Stimulated activated CD8-positive, alpha-beta memory T cell treated with anti-CD3 and anti-CD28 coated beads, Interleukin-12 subunit alpha, Interleukin-12 subunit beta, amount 100 ng/mL, for 24 hours (primary cell): ENCODE data around the gene DVL1.
A peak's percentile ranks its signal among the peaks of the same experiment; 100 is the strongest.

Experiments used
- DNase-seq: peaks from one replicate; pipeline ENCODE4 v3.0.0-alpha.2; 2020; ENCODE audit errors: extremely low read depth

Gene DVL1

DNA sequence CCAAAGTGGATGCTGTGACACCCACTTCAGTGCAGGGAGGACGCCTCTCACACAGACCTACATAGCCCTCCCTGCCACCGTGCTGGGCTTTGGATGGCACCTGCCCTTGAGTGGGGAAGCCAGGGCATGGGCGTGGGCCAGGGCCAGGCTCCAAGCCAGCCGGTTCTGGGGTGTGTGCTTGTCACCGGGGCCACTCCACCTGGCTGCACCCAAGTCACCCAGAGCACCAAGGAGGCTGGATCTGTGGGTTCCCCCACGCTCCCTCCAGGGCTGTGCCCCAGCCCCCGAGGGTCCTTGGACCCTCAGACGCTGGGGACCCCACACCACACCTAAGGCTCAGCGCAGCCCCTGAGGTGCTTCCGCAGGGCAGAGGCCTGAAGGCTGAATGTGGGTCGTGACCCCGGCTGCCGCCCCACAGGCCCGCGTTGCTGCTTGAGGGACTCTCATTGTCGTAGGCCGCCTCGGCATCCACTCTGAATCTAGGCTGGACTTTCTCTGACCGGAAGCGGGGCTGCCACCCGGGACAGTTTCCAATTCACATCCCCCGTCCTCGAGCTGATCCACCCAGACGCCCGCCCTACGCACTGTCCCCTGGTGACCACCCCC is 7.7 kb upstream of the DVL1 start:
- no peak for DNase-seq

DNA sequence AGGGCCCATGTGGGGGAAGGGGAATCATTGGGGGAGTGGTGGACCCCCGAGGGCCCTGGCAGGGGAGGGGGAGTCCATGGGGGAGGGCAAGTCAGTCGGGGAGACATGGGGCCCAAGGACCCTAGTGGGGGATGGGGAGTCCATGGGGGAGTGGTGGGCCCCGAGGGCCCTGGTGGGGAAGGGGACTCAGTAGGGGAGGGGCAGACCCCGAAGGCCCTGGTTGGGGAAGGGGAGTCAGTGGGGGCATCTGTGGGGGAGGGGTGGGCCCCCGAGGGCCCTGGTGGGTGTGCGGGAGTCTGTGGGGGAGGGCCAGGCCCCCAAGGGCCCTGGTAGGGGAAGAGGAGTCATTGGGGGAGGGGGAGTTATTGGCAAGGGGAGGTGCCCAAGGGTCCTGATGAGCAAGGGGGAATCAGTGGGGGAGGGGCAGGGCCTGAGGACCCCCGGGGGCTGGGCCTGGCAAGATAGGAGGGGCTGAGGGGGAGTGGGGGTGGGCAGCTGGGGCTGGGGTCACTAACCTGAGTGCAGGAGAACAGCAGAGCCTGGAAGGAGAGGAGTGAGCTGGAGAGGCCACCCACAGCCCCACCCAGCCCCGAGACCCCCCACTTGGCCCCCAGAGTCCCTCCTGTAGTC is 7.1 kb upstream of the DVL1 start:
- no peak for DNase-seq

DNA sequence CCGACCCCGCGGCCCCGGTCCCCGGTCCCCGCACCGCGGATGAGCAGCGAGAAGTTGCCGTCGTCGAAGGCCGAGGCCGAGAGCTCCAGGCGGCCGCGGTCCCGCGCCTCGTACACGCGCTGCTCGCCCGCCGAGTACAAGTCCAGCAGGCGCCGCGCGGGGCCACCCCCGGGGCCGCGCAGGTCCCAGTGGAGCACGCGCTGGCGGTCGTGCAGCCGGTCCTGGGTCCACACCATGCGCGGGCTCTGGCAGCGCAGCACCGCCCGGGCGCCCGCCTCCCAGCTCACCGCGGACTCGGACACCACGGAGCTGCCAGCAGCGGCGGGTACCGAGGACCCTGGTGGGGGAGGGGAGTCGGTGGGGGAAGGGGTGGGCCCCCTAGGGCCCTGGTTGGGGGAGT is 6.2 kb upstream of the DVL1 start:
- DNase-seq, result no peak

- DNase-seq, result no peak
These were observed 5.3 kb upstream of the DVL1 start for GRCh38 chr1:1354271-1355247.

DNA sequence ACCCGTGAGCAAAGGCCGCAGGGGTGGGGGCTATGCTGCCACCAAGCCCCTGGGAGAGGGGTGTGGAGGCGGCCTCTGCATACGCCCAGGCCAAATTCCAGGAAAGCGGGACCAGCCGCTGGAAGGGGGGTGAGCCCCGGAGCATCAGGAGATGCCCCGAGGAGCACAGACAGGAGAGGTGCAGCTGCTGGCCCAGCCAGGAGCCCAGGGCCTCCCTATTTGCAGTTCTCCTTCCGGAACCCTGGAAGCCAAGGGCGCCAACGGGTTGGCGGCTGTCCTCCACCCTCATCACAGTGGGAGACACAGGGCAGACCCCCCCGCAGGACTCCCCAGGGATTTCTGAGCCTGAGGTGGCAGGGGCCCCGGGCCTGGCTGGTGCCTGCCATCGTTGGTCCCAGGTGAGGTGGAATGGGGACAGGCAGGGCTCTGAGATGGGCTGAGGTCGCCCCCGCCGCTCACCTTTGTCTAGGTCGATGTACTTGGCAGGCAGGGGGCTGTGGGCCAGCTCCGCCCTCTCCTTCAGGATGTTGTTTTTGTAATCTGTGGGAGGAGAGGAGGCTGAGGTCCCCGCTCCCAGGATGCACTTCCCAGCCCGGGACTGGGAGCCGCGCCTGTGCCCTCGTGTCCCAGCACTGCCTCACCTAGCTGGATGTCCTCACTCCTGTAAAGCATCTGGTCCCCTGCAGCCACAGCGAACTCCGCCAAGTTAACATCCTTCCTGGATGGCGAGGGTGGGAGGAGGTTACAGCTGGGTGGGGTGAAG is 4.4 kb upstream of the DVL1 start:
- DNase-seq, result no peak

GRCh38 chr1:1352786-1353388 is 3.7 kb upstream of the DVL1 start:
- DNase-seq, result no peak

- DNase-seq, result no peak
These were observed 2.6 kb upstream of the DVL1 start for GRCh38 chr1:1351511-1352427.

GRCh38 chr1:1348420-1349255 is 580 bp downstream of the DVL1 start:
- no peak for DNase-seq

GRCh38 chr1:1347663-1348419 is 1.4 kb downstream of the DVL1 start:
- no peak for DNase-seq

DNA sequence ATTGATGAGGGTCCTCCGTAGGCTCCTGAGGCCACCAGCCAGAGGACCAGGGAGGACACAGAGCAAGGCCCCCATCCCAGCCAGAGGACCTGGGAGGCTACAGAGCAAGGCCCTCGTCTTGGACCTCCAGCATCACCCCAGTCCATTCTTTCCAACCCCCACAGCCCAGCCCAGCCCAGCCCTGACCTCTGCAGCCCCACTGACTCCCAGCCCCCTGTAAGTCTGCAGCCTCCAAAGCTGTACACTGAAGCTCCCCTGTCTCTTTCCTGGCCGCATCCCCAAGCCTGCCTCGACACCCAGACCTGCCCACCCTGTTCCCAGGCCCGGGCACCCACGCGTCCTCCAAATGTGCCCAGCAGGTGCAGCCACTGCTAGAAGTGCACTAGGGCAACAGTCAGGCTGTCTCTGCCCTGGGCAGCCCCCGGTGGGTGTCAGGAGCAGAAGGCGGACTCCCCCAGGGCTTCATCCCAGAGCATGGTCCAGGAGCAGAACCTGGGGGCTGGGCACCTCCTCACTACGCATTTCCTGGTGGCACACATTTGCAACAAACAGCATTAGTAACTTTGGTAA is 2.1 kb downstream of the DVL1 start:
- DNase-seq, result no peak

DNA sequence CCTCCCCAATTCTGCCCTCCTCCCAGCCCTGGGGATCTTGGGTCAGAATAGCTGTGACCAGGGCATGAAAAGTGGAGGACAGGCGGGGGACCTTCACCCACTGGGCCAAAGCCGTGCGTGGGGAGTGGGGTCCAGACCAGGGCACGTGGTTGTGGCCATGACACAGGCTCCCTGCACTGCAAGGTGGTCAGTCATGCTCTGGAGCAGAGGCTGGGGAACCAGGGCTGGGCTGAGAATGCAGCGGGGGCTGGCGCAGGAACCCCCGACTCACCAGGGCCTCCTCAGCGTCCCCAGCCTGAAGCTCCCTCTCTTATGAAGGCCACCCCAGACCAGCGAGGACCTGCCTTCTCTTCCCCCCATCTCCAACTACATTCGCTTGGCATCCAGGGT is 2.7 kb downstream of the DVL1 start:
- no peak for DNase-seq

DNA sequence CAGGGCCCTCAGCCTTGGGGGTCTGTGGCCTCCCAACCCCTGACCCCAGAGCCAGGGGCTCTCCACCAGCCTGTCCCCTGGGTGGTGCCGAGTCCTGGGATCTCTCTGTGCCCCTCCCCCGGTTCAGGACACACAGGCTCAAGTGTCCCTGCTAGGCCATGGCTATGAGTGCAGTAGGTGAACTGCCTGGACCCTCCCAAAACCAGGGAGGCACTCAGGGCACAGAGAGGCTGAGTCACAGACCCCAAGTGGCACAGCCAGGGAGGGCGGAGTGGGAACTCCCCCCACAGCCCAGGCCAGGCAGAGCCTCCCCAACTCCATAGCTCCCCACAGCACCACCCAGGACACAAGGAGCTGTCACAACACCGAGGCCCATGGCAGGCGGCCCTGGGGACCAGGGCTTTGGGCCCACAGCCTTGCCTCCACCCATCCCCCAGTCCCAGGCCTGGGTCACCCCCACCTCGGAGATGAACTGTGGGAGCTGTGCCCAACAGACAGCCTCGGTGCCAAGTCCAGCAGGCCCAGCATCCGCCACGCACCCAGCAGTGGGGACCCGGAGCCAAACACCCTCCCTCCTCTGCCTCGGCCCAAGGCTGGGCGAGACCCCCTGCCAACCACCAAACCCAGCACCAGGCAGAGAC is 3.2 kb downstream of the DVL1 start:
- no peak for DNase-seq

- no peak for DNase-seq
These were observed 3.8 kb downstream of the DVL1 start for GRCh38 chr1:1345384-1345783.

DNA sequence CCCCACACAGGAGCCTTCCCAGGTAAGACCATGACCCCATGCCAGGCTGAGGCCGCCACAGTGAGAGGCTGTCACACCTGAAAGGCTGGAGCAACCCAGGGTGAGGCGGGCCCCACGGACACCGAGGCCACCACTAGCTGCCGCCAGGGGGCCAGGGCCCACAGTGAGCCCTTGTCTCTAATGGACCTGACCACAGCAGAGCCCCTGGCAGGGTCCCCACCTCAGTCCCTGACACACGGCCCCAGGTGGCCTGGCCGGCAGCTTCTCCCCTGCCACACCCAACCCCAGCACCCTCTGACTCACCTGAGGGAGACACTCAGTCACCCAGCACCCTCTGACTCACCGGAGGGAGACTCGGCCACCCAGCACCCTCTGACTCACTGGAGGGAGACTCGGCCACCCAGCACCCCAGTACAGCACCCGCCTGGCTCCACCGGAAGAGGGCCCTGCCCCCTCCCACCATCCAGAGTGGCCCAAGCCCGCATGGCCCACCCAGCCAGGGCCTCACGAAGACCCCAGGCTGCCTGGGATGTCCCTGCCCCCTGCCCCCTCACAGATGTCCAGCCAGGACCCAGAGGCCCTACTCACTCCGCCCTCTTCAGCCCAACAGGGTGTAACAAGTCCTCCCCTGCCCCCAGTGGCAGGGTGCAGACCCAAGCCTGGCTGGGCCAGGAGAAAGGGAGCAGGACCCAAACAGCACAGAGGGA is 4.4 kb downstream of the DVL1 start:
- peak; percentile 26 for DNase-seq

GRCh38 chr1:1343811-1344421 is 5.3 kb downstream of the DVL1 start:
- DNase-seq, result no peak

- no peak for DNase-seq
These were observed 6.6 kb downstream of the DVL1 start for GRCh38 chr1:1342584-1343115.
